GM21360 (cell line): Measurements from ENCODE around the gene KRTAP3-1.
"Not testable (repeated sequence)": the region's sequence is repeated elsewhere in the genome, so short reads cannot be mapped to it uniquely, and the experiment has no call there.

Experiments
- ATAC-seq: cut with Tn5 transposase; IDR thresholded peaks from one replicate; pipeline ENCODE4 v1.9.1; 2021; ENCODE audit warnings: mild to moderate bottlenecking, moderate library complexity; ENCODE audit not compliant: unreplicated experiment

KRTAP3-1 gene

DNA sequence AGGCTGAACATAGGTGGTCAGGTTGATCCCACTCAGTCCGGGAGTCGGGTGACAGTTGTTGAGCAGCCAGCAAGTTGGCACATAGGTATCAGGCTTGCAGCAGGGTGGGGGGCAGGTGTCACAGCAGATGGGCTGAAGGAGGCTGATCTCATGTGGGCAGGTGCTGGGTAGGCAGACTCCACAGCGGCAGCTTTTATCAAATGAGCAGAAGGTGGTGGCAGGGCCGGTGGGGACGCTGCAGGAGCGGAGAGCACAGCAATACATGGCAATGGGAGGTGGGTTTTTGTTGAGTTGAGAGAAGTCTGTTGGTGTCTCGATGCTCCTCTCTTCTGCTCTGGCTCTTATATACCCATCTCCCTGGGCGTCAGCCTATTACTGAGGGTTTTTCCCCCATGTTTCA lies at the start of gene KRTAP3-1:
KRTAP3-1 (minus strand) TSS at position 318 of the 400 bp plus-strand sequence; CDS start at position 264, 54 bp downstream.
- ATAC-seq: no peak

DNA sequence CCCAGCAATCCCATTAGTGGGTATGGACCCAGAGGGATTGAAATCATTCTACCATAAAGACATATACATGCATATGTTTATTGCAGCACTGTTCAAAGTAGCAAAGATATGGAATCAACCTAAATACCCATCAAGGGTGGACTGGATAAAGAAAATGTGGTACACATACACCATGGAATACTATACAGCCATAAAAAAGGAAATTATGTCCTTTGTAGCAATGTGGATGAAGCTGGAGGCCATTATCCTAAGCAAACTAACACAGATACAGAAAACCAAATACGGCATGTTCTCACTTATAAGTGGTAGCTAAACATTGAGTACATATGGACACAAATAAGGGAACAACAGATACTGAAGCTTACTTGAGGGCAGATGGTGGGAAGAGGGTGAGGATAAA lies 48.6 kb upstream of the KRTAP3-1 start:
- ATAC-seq: no peak

DNA sequence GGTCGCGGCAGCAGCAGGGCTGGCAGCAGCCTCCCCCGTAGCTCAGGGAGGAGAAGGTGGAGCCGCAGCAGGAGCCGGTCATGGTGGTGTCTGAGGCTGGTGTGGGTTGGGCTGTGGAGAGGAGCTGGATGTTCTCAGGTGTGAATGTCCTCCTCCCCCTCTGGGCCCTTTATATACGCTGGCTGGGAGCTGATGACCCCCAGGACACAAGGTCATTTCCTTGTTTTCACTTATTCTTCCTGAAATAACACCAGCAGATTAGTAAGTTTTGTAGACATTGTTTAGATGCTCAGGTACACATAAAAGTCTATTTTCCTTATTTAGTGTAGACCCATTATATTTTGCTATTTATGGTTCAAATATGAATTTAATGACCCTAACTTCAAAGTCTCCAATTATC lies 46.2 kb upstream of the KRTAP3-1 start, which contains the start of gene KRTAP2-2:
KRTAP2-2 (minus strand) TSS at position 101 of the 400 bp plus-strand sequence; CDS start at position 82, 19 bp downstream.
- not testable (repeated sequence) for ATAC-seq

DNA sequence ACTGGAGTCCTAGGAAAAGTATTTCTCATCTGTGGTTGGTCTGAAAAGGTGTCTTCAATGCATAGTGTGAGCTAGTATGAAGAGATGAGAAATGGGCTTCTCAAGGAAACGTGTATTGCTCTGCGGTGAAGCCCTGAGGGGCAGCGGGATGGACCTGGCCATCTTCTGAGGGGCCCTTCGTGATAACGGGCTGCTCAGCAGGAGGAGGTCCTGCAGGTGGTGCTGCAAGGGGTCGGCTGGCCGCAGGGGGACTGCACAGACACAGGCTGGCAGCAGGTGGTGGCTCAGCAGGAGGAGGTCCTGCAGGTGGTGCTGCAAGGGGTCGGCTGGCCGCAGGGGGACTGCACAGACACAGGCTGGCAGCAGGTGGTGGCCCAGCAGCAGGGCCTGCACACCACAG lies 45.6 kb upstream of the KRTAP3-1 start:
- not testable (repeated sequence) for ATAC-seq

DNA sequence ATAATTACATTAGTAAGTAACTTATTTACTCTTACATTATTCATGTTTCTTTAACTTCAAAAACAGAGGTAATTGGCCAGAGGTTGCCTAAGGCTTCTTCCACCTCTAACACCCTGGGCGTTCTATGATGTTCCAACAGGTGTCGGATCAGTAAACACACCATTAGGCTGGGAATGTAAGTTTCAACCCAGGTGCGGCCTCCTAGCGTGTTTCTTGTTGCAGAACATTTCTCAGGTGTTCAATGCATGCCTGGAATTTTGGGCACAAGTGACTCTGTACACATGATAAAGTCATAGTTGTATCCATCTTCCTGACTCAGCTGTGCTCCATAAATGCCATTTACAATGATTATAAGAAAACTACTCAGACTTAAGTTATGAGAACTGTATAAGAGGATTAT lies 45.1 kb upstream of the KRTAP3-1 start:
- ATAC-seq: no peak

DNA sequence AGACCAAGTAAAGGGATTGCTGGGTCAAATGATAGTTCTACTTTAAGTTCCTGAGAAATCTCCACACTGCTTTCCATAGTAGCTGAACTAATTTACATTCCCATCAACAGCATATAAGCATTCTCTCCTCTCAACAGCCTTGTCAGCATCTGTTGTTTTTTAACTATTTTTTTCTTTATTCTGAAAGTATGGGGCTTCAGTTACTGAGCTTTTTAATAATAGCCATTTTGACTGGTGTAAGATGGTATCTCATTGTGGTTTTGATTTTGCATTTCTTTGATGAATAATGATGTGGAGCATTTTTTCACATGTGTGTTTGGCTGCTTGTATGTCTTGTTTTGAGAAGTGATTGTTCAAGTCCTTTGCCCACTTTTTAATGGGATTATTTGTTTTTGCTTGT lies 43.6 kb upstream of the KRTAP3-1 start:
- ATAC-seq: no peak

DNA sequence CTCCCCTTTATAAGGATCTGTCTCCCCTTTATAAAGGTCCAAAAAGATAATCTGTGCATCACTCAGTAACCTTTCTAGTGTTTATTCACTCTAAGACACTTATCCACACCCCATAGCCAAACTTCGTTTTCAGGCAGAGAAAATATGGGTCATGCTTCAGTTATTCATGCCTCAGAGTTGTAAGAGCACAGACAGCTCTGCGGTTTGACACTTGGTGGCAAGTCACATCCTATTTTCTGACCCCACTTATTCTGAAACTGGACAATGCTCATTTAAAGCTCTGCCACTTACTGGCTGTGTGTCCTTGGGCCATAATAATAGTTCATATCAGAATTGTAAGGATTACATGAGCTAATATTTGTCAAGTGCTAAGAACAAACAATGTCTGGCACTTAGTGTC lies 40.2 kb upstream of the KRTAP3-1 start:
- no peak for ATAC-seq

DNA sequence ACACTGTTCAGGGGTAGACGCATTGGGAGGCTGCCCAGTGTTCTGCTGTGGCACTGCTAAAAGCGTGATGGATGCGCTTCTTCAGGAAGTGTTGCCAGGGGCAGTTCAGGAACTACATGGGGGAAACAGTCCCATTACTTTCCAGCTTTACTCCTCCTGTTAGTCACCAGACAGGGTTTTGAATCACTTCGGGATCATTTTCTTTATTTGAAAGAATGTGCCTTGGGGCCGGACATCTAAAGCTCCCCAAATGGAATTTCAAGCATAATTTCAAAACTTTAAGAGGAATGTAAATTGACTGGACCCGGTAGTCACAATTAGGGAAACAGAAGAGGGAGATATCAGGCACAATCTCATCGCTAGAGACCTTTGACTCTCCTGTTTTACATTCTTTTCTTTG lies 39.5 kb upstream of the KRTAP3-1 start:
- no peak for ATAC-seq

DNA sequence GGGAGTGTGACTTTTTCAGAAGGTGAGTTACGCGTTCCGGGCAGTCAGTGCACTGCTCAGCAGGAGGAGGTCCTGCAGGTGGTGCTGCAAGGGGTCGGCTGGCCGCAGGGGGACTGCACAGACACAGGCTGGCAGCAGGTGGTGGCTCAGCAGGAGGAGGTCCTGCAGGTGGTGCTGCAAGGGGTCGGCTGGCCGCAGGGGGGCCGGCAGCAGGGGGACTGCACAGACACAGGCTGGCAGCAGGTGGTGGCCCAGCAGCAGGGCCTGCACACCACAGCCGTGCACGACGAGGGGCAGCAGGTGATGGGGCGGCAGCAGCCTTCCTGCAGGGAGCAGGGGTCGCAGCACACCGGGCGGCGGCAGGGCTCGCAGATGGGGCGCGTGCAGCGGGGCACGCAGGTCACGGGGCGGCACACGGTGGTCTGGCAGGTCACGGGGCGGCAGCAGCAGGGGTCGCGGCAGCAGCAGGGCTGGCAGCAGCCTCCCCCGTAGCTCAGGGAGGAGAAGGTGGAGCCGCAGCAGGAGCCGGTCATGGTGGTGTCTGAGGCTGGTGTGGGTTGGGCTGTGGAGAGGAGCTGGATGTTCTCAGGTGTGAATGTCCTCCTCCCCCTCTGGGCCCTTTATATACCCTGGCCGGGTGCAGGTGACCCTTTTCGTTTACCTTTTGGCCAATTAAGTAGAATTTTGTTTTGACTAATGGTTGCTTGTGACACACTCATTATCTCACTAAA lies 38.0 kb upstream of the KRTAP3-1 start, which contains the start of gene KRTAP2-1:
KRTAP2-1 (minus strand) TSS at position 582 of the 731 bp plus-strand sequence; CDS start at position 533, 49 bp downstream.
- ATAC-seq: not testable (repeated sequence)

DNA sequence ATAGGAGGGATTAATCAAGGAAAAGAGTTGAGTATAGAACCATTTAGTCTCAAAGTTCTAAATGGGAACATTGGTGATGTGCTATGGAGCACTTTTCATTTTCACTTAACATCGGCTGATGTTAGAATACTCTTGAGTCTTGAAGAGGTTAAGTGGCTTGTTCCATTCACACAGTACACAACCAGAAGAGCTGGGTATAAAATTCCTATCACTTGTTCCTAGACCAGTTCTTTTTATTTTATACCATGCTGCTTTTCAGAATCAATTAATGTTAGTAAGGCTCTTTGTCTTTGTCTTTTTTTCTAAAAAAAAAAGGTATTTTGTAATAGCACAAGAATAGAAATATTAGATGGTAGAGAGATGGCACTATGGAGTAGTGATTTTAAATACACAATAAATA lies 34.0 kb upstream of the KRTAP3-1 start:
- no peak for ATAC-seq

DNA sequence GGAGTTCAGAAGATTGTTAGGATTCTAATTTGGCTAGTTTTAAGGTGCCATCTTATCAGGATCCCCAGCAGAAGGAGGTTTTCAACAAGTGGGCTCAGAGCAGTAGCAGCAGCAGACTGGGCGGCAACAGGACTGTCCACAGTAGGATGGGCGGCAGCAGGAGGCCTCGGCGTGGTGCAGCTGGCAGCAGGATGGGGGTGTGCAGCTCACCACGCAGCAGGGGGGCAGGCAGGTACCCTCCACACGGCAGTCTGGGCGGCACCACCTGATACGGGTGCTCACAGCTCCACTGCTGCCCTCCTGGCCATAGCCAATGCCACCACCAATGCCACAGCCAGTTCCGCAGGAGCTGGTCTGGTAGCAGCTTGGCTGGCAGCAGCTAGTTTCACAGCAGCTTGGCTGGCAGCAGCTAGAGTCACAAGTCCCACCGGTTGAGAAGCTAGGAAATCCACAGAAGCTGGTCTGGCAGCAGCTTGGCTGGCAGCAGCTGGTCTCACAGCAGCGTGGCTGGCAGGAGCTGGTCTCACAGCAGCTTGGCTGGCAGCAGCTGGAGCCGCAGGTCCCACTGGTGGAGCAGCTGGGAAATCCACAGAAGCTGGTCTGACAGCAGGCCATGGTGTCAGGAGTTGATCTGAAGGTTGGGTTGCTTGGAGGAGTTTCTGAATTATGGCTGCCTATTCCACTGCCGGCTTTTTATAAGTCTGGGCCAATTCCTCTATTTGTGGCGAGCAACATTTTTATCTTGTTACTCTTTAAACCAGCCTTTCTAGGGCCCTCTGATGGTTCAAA lies 32.0 kb upstream of the KRTAP3-1 start, which contains the start of gene KRTAP1-1:
KRTAP1-1 (minus strand) TSS at position 668 of the 789 bp plus-strand sequence; CDS start at position 615, 53 bp downstream.
- not testable (repeated sequence) for ATAC-seq

DNA sequence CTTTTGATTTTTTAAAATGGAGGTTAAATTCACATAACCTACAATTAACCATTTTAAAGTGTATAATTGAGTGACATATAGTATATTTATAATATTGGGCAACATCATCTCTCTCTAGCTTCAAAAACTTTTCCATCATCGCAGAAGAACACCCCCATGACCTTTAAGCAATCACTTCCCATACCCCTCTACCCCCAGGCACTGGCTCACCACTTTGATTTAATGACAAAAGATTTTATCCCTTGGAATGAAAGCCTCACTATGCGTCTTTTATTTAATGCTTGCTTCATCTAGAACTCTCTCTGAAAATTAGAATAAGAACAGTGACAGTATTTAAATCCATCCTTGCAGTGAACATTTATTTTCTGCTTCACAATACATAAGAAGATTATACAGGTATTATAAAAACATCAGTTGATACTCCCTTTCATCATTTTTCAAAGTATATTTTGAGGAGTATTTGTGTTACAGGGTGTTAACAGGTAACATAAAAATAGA lies 29.0 kb upstream of the KRTAP3-1 start:
- no peak for ATAC-seq

DNA sequence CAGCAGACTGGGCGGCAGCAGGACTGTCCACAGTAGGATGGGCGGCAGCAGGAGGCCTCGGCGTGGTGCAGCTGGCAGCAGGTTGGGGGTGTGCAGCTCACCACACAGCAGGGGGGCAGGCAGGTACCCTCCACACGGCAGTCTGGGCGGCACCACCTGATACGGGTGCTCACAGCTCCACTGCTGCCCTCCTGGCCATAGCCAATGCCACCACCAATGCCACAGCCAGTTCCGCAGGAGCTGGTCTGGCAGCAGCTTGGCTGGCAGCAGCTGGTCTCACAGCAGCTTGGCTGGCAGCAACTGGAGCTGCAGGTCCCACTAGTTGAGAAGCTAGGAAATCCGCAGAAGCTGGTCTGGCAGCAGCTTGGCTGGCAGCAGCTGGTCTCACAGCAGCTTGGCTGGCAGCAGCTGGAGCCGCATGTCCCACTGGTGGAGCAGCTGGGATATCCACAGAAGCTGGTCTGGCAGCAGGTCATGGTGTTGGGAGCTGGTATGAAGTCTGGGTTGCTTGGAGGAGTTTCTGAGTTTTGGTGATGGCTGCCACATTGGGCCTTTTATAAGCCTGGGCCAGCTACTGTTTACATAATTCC lies 25.5 kb upstream of the KRTAP3-1 start, which contains the start of gene KRTAP1-3:
KRTAP1-3 (minus strand) TSS at position 529 of the 590 bp plus-strand sequence; CDS start at position 476, 53 bp downstream.
- not testable (repeated sequence) for ATAC-seq

DNA sequence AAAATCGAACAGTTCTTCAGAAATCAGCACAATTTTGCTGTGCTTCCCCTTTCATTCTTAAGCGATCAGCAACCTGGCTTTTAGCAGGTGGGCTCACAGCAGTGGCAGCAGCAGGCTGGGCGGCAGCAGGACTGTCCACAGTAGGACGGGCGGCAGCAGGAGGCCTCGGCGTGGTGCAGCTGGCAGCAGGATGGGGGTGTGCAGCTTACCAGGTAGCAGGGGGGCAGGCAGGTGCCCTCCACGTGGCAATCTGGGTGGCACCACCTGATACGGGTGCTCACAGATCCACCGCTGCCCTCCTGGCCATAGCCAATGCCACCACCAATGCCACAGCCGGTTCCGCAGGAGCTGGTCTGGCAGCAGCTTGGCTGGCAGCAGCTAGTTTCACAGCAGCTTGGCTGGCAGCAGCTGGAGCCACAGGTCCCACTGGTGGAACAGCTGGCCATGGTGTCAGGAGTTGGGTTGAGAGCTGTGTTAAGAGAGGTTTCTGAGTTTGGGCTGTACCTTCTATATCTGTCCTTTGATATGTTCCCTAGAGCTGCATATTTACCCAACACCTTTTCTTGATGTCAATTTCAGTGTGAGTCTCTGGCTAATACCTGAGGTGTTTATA lies 20.8 kb upstream of the KRTAP3-1 start, which contains the start of gene KRTAP1-4:
KRTAP1-4 (minus strand) TSS at position 563 of the 613 bp plus-strand sequence; CDS start at position 446, 117 bp downstream.
- ATAC-seq: no peak

DNA sequence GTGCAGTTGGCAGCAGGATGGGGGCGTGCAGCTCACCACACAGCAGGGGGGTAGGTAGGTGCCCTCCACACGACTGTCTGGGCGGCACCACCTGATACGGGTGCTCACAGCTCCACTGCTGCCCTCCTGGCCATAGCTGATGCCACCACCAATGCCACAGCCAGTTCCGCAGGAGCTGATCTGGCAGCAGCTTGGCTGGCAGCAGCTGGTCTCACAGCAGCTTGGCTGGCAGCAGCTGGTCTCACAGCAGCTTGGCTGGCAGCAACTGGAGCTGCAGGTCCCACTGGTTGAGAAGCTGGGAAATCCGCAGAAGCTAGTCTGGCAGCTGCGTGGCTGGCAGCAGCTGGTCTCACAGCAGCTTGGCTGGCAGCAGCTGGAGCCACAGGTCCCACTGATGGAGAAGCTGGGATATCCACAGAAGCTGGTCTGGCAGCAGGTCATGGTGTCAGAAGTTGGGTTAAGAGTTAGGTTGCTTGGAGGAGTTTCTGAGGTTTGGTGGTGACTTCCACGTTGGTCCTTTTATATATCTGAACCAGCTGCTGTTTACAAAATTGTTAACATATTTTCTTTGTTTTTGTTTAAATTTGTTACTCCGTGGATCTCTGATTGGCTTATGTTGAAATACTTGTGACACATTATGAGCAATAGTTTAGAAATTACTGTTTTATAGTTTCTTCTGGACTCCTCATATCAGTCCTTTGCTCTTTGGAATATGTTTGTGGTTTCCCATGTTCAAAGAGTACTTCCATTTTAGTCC lies 18.0 kb upstream of the KRTAP3-1 start, which contains the start of gene KRTAP1-5:
KRTAP1-5 (minus strand) TSS at position 494 of the 757 bp plus-strand sequence; CDS start at position 441, 53 bp downstream.
- no peak for ATAC-seq

DNA sequence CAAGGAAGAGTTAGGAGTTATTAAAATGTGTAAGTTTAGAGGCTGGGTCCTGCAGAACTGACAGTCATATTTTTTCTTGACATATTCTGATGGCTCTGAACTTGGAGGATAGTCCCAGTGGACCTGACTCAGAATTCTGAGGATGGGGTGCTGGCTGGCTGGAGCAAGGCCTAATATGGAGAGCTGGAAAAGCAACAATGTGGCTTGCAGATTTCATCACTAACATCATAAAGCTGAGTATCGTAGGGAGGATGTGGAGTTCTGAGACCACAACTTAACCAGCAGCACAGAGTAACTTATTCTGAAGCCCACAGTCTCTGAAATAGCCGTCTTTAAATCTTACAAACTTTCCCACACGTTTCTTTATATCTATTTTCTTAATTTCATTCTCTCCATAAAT lies 15.8 kb upstream of the KRTAP3-1 start:
- no peak for ATAC-seq

DNA sequence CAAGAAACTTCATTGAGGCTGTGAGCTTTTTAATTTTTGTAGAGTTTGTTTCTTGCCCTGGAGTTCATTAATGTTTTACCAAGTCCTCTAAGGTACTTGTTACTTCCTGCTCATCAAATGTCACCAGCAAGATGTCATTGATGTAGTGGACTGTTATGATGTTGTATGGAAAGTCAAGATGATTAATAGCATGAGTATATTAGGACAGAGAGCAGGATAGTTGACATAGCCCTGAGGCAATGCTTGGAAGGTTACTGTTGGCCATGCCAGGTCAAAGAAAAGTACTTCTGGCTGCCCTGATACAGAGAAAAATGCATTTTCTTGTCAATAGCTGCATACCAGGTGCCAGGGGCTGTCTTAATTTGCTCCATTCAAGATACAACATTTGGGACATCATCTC lies 11.4 kb upstream of the KRTAP3-1 start:
- no peak for ATAC-seq

DNA sequence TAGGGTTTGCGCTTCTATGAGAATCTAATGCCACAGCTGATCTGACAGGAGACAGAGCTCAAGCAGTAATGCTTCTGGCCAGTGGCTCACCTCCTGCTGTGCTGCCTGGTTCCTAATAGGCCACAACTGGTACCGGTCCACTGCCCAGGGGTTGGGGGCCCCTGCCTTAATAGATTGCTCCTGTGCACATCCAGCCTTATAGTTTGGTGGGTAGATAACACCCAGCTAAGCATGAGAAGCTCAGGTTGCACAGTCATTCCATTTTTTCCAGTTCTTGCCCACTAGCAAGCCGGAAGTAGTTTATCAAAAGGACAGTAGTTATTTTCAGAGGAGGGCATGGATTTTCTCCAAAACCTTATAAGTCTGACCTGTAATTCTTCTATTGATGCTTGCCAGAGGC lies 10.5 kb upstream of the KRTAP3-1 start:
- ATAC-seq: no peak

DNA sequence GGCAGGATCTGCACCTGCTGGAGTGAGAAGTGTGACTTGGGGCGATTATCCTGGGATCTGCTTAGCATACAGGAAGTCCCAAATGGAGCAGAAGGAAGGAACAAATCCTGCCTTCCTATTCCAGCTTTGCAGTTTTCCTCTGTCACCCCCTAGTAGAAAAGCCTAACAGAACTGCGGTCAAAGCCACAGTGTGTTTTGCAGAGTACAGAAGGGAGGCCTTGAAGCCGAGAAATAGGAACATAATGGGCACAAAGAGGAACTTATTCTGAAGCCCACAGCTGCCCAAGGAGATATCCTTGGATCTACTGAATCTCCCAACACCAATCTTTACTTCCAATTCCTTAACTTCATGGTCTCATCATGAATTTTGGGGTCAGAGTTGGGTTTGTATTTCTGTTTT lies 9.6 kb upstream of the KRTAP3-1 start:
- no peak for ATAC-seq
